NOMO-1 (cell line): ENCODE data around the gene KCTD7.
"Not testable (repeated sequence)": the region's sequence is repeated elsewhere in the genome, so short reads cannot be mapped to it uniquely, and the experiment has no call there.

Experiments used
- DNase-seq, 2 experiments: peaks; one replicate each; lab custom pipeline; 2025; ENCODE audit not compliant: unreplicated experiment in 2 of 2; lab: John Stamatoyannopoulos, UW

KCTD7 gene

DNA sequence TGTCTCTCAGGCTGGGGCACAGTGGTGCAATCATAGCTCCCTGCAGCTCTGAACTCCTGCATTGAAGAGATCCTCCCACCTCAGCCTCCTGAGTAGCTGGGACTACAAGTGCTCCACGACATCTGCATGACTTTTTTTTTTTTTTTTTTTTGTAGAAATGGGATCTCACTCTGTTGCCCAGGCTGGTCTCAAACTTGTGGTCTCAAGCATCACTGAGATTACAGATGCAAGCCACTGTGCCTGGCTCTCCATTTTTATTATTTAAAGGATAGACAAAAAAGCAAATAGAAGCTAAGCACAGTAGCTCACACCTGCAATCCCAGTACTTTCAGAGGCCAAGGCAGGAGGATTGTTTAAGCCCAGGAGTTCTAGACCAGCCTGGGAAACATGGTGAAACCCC, 13.0 kb upstream of the KCTD7 start:
- no peak for DNase-seq

DNA sequence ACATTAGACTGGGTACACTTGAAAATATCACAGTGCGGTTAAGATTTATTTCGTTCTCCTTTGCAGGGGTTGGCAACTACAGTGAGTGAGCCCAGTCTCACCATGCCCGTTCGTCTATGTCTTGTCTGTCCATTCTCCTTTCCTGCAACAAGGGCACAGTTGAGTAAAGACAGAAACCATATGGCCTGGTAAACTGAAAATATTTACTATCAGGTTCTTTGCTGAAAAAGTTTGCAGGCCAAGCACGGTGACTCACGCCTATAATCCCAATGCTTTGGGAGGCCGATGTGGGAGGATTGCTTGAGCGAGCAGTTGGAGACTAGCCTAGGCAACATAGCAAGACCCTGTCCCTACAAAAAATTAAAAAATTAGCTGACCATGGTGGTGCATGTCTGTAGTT, 11.4 kb upstream of the KCTD7 start:
- DNase-seq, result no peak

DNA sequence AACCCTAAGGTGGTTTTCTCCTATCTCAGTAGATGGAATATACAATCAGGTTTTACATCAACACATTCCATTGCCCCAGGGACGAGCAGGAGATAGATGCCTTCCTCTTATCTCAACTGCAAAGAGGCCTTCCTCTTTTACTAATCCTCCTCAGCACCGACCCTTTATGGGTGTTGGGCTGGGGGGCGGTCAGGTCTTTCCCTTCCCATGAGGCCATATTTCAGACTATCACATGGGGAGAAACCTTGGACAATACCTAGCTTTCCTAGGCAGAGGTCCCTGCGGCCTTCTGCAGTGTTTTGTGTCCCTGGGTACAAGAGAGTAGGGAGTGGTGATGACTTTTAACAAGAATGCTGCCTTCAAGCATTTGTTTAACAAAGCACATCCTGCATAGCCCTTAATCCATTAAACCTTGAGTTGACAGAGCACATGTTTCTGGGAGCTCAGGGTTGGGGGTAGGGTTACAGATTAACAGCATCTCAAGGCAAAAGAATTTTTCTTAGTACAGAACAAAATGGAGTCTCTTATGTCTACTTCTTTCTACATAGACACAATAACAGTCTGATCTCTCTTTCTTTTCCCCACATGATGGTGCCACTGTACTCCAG, 9.2 kb upstream of the KCTD7 start:
- DNase-seq, result not testable (repeated sequence)

DNA sequence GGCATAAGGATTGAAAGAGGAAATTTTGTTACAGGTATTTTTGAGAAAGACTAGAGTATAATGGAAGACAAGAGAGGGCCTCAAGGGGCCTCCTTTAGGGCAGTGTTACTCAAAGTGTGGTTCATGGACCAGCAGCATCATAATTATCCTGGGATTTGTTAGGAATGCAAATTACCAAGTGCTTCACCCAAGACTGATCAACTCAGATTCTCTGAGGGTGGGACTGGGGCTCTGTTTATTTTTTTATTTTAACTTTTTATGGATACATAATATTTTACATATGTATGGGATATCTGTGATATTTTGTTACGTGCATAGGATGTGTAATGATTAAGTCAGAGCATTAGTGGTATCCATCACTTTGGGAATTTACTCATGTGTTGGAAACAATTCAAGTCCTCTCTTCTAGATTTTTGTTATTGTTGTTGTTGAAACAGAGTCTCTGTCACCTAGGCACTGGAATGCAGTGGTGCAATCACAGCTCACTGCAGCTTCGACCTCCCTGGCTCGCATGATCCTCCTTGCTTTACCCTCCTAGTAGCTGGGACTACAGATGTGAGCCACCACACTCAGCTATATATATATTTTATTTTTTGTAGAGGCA, 2.2 kb upstream of the KCTD7 start:
- DNase-seq, result no peak

DNA sequence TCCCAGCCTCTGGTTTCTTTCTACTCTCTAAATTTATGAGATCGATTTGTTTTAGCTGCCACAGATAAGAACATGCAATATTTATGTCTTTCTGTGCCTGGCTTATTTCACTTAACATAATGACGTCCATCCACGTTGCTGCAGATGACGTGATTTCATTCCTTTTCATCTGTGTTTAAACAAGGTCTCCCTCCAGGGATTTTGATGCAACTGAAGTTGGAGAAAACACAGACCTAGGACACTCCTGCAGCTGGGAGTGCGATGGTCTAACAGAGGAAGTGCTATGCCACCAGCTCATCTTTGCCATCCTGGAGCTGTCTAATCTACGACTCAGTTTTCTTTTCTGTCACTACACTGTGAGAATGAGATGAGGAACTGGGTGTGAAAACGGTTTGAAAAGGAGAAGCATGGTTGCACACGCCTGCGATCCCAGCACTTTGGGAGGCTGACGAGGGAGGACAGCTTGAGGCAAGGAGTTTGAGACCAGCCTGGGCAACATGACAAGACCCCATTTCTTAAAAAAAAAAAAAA, 1.5 kb upstream of the KCTD7 start:
- peak; percentile 46 to 62 for DNase-seq

DNA sequence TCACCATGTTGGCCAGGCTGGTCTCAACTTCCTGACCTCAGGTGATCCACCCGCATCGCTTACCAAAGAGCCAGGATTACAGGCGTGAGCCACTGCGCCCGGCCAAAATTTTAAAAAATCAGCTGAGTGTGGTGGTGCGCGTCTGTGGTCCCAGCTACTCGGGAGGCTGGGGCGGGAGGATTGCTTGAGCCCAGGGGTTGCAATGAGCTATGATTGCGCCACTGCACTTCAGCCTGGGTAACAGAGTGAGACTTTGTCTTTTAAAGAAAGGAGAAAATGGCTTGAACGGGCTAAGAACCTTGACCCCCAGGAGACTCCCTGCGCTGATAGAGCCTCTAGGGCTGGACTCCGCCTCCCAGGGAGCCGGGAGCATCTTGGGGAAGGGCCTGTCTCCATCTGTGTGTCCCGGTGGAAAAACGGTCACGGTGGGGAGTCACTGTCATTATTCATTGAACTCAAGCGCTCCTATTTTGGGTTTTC, 760 bp upstream of the KCTD7 start:
- no peak for DNase-seq

DNA sequence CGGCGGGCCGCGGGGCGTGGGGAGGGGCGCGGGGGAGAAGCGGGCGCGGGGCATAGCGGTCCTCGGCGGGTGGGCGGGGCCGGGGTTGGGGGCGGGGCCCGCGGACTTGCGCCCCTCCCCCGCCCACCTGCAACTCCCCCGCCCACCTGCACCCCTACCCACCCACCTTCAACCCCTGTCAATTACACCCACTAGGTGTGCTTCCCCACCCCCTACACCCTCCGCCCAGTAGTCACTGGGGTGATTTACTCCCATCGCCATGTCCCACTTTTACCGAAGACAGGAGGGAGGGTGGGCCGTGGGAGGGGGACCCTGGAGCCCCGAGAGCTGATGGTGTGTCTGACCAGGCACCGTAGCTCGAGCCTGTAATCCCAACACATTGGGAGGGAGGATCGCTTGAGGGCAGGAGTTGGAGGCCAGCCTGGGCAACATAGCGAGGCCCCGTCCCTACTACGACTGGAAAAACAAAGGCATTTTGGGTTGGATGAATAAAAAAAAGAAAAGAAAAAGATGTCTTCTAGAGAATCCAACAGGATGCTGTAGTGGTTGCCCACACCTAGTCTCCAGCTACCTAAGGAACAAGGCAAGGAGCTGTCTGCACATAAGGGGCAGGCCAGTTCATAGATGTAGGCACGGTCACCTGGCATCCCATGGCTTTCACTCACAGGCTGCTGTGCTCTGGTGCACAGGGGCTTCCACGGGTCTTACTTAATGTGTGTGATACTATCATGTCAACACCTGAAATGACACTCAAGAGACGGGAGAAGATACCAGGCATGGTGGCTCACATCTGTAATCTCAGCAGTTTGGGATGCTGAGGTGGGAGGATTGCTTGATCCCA, 761 bp downstream of the KCTD7 start:
- DNase-seq, result no peak

DNA sequence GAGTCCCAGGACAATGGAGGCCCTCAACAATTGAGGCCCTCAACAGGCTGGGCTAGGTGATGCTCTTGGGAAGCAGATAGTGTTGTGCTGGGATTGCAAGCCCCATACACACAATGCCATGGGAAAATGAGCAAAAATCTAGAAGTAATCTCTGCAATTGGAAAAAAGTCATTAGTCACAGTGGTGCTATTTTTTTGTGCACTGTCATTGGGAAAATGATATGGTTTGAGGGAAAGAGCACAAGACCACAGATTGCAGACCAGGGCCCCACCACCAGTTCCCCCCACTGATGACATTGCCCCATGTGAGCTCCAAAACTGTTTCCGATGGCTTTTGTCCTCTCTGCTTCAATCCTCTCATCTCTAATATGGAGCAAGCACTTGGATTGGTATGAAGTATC, 1.9 kb downstream of the KCTD7 start:
- DNase-seq, result peak; percentile 25 to 26

DNA sequence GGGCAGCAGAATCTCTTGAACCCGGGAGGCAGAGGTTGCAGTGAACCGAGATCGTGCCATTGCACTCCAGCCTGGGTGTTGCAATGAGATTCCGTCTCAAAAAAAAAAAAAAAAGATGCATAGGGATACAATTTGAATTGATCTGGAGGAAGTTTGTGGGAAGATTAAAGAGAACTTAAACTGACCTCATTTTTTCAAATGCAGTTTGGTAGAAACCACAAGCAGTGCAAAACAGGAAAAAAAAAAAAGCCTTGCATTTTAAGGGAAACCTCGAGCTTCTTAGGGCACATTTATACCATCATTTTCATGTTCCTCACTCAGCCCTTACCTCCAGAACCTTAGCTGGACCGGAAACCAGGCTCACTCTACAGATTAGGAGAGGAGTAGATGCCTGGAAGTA, 2.8 kb downstream of the KCTD7 start:
- DNase-seq, result peak; percentile 38 to 51

DNA sequence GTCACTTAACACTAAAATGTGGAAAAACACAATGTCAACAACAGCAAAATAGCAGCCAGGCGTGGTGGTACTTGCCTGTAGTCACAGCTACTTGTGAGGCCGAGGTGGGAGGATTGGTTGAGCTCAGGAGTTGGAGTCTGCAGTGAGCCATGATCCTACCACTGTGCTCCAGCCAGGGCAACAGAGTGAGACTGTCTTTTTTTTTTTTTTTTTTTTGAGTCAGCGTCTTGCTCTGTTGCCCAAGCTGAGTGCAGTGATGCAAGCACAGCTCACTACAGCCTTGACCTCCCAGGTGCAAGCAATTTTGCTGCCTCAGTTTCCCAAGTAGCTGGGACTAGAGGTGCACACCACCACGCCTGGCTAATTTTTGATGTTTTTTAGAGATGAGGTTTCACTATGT, 6.1 kb downstream of the KCTD7 start:
- DNase-seq, result no peak

DNA sequence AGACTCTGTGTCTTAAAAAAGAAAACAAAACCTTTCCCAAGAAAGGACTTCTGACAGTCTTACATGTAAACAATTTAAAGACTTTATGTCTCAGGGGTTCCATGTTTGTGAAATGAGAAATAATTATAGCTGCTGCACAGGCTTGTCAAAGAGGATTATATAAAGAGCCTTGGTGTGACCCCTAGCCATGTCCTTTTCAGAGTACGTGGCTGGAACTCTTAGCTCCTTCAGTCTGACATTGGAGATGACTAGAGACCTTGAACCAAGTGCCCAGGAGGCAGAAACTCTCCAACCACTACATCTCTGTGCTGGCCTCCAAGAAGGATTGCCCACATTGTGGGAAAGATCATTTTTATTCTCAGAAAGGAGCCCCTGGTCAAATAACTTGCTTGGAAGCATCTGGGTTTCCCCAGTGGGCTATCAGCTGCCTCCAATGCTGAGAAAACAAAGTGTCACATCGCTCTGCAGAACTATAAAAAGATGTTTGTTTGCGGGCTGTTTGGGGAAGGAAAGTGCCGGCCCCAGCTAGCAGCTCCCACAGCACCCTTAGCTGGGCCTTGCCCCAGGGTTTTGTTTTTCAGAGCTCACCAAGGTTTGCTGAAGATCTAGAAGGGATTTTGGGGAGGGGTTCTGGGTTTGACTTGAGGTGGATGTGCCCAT, 6.8 kb downstream of the KCTD7 start:
- not testable (repeated sequence) for DNase-seq

DNA sequence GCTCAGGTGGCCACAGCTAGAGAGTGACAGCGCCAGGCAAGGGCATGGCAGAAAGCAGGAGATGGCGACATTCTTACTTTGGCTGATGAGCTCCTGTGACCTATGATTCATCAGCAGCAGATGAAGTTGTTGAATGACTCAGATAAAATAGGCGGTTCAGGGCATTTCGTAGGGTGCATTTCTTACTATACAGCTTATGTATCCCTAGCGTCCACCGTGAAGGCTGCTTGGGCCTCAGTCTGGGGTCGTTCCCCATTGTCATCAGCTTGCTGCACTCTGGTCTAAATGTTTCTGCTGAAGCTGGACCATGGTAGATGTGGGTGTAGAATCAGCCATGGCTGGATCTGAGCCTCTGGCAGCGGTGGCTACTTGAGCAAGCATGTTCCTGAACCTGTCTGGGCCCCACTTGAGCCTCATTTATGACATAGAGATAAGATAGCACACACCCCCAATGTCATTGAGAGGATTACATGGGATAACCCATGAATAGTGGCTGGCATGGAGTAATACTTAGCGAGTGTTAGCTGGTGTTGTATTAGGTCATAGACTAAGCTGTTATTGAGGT, 7.4 kb downstream of the KCTD7 start:
- peak; percentile 61 to 64 for DNase-seq

DNA sequence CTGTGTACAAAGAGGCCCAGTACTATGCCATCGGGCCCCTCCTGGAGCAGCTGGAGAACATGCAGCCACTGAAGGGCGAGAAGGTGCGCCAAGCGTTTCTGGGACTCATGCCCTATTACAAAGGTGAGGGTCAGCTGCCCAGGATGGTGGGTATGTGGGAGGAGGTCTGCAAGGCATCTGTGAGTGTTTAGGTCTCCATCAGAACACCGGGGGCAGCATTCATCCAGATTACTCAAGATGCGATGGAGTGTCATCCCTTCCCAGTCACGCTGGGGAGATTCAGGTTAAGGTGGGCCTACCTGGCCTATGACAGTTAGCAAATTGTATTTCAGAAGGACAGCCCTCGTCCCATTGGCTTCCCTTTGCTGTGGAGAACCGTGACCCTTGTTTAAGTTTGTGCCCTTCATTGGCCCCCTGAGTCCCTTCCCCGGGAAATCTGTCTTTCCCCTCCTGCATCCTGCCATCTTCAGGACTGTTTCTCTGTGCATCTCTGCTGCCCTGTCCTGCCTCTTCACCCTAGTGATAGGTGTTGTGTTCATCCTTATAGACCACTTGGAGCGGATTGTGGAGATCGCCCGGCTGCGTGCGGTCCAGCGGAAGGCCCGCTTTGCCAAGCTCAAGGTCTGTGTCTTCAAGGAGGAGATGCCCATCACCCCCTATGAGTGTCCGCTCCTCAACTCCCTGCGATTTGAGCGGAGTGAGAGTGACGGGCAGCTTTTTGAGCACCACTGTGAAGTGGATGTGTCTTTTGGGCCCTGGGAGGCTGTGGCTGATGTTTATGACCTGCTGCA, 9.8 kb downstream of the KCTD7 start:
- DNase-seq, result no peak

DNA sequence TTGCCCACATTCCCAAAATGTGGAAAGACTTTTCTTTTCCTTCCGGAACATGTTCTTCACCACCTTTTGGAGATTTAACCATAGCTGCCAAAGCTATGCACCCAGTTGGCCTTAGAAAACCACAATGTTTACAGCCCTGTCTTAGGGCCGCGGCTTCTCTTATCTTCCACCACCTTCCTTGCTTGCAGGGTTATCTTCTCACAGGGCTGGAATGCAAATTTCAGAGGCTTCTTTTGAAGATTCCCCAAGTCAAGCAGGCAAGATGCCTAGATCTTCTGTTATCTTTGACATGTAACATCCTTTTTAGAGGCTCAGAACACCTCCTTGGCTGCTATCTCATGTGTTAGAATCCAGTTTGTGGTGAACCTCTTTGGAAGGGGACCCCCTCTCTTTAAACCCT, 11.1 kb downstream of the KCTD7 start:
- DNase-seq, result no peak

DNA sequence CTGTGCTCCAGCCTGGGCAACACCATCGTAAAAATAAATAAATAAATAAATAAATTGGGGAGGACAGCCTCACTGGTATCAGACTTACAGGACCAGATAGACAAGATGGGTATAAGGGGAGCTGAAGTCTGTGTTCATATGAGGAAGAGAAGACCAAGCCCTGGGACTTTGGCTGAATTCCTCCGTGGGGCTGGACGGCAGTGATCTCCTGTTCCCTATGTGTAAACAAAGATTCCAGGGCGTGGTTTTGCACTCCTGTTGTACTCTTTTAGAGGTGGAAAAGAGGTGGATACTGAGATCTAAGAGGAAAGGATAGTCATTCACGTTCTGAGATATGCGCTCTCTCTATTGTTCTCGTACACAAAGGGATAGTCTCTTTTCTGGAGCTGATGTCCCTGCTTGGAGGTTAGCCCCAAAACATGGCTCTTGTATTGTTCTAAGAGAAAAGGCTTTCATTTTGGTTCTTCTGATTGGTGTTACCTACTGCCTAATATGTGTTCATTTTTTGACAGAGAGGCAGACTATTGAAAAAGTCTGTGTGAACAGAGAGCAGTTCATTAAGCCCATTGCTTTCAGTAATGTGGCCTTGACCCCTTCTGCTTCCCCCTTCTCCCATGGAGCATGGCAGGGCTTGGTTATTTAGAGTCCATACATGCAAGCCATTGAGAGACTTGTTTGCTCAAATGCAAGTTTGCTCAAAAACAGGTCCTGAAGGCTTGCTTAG, 12.3 kb downstream of the KCTD7 start:
- no peak for DNase-seq

DNA sequence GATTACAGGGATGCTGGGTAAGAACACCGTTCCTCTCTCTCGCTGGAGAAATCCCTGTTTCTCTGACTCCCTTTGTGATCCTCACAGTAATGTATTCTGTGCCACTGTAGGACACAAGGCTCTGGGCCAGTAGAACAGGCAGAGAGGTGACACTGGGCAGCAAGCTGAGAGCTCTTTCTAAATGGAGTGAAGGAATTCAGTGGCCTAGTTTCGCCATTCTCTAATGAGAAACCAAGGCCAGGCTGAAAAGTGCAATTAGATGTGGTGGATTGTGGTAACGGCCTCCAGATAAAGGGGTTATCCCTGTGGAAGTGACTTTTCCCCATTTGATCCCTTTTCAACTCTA, 12.8 kb downstream of the KCTD7 start:
- DNase-seq, result no peak

DNA sequence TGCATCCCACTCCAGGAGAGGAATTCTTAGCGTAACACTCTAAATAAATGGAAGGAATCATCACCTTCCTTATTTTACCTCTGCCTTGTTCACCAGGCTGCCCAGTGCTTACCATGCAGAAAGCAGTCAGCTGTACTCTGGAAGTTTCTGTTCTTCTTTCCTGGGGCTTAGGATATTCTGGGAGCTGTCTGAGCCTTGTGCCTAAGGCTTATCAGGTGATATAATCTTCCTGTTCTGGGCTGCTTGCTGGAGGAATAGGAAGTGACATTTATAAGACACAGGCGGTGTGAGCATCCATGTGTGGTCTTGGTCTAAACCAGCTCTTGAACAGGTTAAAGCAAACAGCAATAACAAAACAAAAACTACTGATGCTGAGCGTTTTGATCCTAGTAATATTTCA, 13.5 kb downstream of the KCTD7 start:
- DNase-seq, result no peak

DNA sequence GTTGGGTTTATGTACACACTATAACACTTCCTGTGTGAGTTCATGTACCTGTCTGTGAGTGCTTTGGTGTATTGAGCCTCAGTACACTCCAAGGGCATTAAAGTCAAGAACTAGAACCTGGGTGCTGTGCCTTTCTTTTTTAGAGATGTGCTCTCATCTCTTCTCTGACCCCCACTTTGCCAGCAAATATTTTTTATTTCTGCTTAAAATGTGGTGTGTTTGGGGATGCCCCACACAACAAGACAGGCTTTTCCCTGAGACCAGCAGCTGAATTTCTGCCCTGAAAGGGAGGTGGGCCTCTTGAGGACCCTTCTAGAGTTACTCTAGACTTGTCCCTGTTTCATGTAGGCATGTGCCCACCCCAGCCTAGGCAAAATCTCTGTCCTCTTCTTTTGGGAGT, 14.3 kb downstream of the KCTD7 start:
- no peak for DNase-seq

DNA sequence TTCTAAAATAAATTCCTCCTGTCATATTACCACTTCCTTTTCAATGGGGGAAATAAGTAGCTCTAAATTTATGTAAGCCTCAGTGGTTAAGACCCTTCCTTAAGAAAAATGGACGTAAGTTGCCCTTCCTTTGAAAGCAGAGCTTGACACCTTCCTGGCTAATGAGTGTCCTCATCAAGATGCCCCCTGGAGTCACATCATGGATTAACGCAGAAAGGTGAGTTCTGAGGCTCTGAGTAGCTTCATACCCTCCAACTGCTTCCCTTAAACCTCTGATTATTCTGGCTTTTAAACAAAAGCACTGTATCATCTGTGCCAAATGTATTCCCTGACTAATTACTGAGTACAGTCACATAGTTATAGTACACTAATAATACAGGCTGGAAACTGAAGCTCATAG, 14.7 kb downstream of the KCTD7 start:
- no peak for DNase-seq

DNA sequence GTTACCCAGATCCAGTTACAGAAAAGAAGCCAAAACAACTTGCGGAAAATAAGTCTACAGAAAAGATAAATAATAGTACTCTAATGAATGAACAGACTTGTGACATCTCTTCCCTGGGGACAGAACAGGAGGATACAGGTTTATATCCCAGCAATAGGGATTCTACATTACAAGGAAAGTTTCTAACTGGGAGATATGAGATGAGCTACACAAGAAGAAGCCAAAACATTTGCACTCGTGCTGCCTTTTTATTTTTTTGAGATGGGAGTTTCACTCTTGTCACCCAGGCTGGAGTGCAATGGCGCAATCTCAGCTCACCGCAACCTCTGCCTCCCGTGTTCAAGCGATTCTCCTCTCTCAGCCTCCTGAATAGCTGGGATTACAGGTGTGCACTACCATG, 22.3 kb downstream of the KCTD7 start:
- not testable (repeated sequence) for DNase-seq
